OCI-LY7 (cell line): Measurements from ENCODE around the gene STAG2.
"Not testable (repeated sequence)": the region's sequence is repeated elsewhere in the genome, so short reads cannot be mapped to it uniquely, and the experiment has no call there.

ENCODE experiments used
- EZH2phosphoT487 ChIP-seq: fragments of 200-600 bp; sonication (generic); IDR thresholded peaks from 2 replicates; pipeline ENCODE4 v1.6.1; 2018; ENCODE audit warnings: low read depth, borderline replicate concordance, mild to moderate bottlenecking, mixed run types, antibody characterized with exemption, low read length, moderate library complexity, mixed read lengths
- TF ChIP-seq, protein P1 (sequence below): fragments of 200-600 bp; sonication (generic); conservative IDR thresholded peaks from 2 replicates; pipeline ENCODE4 v1.5.1; 2014; ENCODE audit warnings: mild to moderate bottlenecking, antibody characterized with exemption, low read length, moderate library complexity, mixed read lengths

DNA sequence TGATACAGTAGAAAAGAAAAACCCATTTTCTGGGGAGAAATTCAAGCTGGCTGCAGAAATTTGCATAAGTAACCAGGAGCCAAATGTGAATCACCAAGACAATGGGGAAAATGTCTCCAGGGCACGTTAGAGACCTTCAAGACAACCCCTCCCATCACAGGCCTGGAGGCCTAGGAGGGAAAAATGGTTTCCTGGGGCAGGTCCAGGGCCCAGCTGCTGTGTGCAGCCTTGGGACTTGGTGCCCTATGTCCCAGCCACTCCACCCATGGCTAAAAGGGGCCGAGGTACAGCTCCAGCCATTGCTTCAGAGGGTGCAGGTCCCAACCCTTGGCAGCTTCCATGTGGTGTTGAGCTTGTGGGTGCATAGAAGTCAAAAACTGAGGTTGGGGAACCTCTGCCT is 29.5 kb upstream of the STAG2 start:
- TF ChIP-seq, protein P1, sequence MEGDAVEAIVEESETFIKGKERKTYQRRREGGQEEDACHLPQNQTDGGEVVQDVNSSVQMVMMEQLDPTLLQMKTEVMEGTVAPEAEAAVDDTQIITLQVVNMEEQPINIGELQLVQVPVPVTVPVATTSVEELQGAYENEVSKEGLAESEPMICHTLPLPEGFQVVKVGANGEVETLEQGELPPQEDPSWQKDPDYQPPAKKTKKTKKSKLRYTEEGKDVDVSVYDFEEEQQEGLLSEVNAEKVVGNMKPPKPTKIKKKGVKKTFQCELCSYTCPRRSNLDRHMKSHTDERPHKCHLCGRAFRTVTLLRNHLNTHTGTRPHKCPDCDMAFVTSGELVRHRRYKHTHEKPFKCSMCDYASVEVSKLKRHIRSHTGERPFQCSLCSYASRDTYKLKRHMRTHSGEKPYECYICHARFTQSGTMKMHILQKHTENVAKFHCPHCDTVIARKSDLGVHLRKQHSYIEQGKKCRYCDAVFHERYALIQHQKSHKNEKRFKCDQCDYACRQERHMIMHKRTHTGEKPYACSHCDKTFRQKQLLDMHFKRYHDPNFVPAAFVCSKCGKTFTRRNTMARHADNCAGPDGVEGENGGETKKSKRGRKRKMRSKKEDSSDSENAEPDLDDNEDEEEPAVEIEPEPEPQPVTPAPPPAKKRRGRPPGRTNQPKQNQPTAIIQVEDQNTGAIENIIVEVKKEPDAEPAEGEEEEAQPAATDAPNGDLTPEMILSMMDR, result not testable (repeated sequence)
- not testable (repeated sequence) for TF ChIP-seq EZH2phosphoT487
